Measurements from ENCODE around the gene EXOSC7. TPM values are rescaled to one million over a fixed set of nuclear protein-coding genes. Genes with fewer than 3 reads are reported as not detected.

Gene EXOSC7
- total RNA-seq, 1 experiment from 2014 or later, result 50.1 TPM

GRCh38 chr3:45027441-45027840 lies 51.4 kb downstream of the EXOSC7 start:
- no peak for TF ChIP-seq CTCF (IDR thresholded peaks at IDR 0.05; ENCODE audit: unreplicated experiment)
- Mint-ChIP-seq H3K27ac (ENCODE audit: unreplicated experiment) (no peak overlapping the region), H3K9me3 (ENCODE audit: low read depth, unreplicated experiment) (no peaks in the 10 kb centered on the region), H3K36me3 (ENCODE audit: insufficient read depth, unreplicated experiment) (peaks cover 7% of the 10 kb centered on the region), H3K4me1 (ENCODE audit: low read depth, unreplicated experiment) (peaks cover 13% of the 10 kb centered on the region), H3K27me3 (ENCODE audit: unreplicated experiment) (peaks cover 13% of the 10 kb centered on the region), H3K4me3 (ENCODE audit: low read depth, unreplicated experiment) (no peak overlapping the region)
- CTCF ChIA-PET, result no interaction called here
- no TSS peak for BruUV-seq (replicated peaks)
- intact Hi-C loops (cut with micrococcal nuclease; ENCODE audit: unreplicated experiment), result no loop called here
- DNase-seq, result no peak

GRCh38 chr3:45029216-45029615 lies 53.2 kb downstream of the EXOSC7 start:
- intact Hi-C loops (cut with micrococcal nuclease; ENCODE audit: unreplicated experiment), result no loop called here

GRCh38 chr3:45029661-45030060 lies 53.6 kb downstream of the EXOSC7 start:
- H3K36me3 Mint-ChIP-seq (ENCODE audit: insufficient read depth, unreplicated experiment), result peaks cover 7% of the 10 kb centered on the region
- BruUV-seq (replicated peaks), result no TSS peak
- intact Hi-C loops (cut with micrococcal nuclease; ENCODE audit: unreplicated experiment), result no loop called here
- H3K4me3 Mint-ChIP-seq (ENCODE audit: low read depth, unreplicated experiment), result no peak overlapping the region
- H3K9me3 Mint-ChIP-seq (ENCODE audit: low read depth, unreplicated experiment), result no peaks in the 10 kb centered on the region
- H3K27ac Mint-ChIP-seq (ENCODE audit: unreplicated experiment), result no peak overlapping the region
- no peak for DNase-seq
- H3K4me1 Mint-ChIP-seq (ENCODE audit: low read depth, unreplicated experiment), result peaks cover 15% of the 10 kb centered on the region
- peaks cover 30% of the 10 kb centered on the region for H3K27me3 Mint-ChIP-seq (ENCODE audit: unreplicated experiment)
- CTCF ChIA-PET, result no interaction called here
- TF ChIP-seq CTCF (IDR thresholded peaks at IDR 0.05; ENCODE audit: unreplicated experiment), result no peak

More at GRCh38 chr3:45029216-45029615, 53.2 kb downstream of the EXOSC7 start:
- no peak overlapping the region for H3K4me3 Mint-ChIP-seq (ENCODE audit: low read depth, unreplicated experiment)
- H3K4me1 Mint-ChIP-seq (ENCODE audit: low read depth, unreplicated experiment), result peaks cover 13% of the 10 kb centered on the region
- no peak for DNase-seq
- H3K36me3 Mint-ChIP-seq (ENCODE audit: insufficient read depth, unreplicated experiment), result peaks cover 7% of the 10 kb centered on the region
- no peak for TF ChIP-seq CTCF (IDR thresholded peaks at IDR 0.05; ENCODE audit: unreplicated experiment)
- H3K9me3 Mint-ChIP-seq (ENCODE audit: low read depth, unreplicated experiment), result no peaks in the 10 kb centered on the region
- BruUV-seq (replicated peaks), result no TSS peak
- no peak overlapping the region for H3K27ac Mint-ChIP-seq (ENCODE audit: unreplicated experiment)
- peaks cover 29% of the 10 kb centered on the region for H3K27me3 Mint-ChIP-seq (ENCODE audit: unreplicated experiment)
- CTCF ChIA-PET, result no interaction called here

GRCh38 chr3:45031531-45031930 lies 55.5 kb downstream of the EXOSC7 start:
- H3K4me3 Mint-ChIP-seq (ENCODE audit: low read depth, unreplicated experiment), result no peak overlapping the region
- DNase-seq, result no peak
- peaks cover 10% of the 10 kb centered on the region for H3K4me1 Mint-ChIP-seq (ENCODE audit: low read depth, unreplicated experiment)
- no peak for TF ChIP-seq CTCF (IDR thresholded peaks at IDR 0.05; ENCODE audit: unreplicated experiment)
- intact Hi-C loops (cut with micrococcal nuclease; ENCODE audit: unreplicated experiment), result no loop called here
- peaks cover 26% of the 10 kb centered on the region for H3K27me3 Mint-ChIP-seq (ENCODE audit: unreplicated experiment)
- H3K9me3 Mint-ChIP-seq (ENCODE audit: low read depth, unreplicated experiment), result no peaks in the 10 kb centered on the region
- H3K27ac Mint-ChIP-seq (ENCODE audit: unreplicated experiment), result no peak overlapping the region
- BruUV-seq (replicated peaks), result no TSS peak
- H3K36me3 Mint-ChIP-seq (ENCODE audit: insufficient read depth, unreplicated experiment), result no peaks in the 10 kb centered on the region
- CTCF ChIA-PET, result no interaction called here

Measured in Calu3 (cell line).